ENCODE data around the gene DOP1B. TPM values are rescaled to one million over a fixed set of nuclear protein-coding genes. Genes with fewer than 3 reads are reported as not detected.
A peak's percentile ranks its signal among the peaks of the same experiment; 100 is the strongest.

DOP1B gene
- total RNA-seq, 1 donor from 2014 or later: 24.6 TPM

DNA sequence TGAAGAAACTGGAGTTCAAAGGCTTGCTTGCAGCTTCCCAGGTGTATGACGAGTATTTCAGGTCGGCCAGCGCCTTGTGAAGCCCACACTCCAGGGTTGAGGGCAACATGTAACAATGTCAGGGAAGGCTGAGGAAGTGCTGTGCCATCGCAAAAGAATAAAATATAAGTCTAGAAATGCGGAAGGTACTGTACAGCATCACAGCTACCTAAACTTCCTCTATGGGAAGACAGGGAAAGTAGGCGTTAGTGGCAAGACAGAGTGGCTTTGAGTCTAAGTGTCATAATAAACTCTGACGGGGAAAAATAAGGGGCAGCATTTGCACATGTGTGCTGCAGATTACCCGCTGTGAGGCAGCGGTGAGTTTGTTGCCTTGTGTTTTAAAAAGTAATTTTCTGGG, 28.9 kb downstream of the DOP1B start:
- intact Hi-C loops (cut with DNase I): no loop called here
- no peaks in the 10 kb centered on the region for H3K27me3 ChIP-seq (ENCODE audit: low read depth)

DNA sequence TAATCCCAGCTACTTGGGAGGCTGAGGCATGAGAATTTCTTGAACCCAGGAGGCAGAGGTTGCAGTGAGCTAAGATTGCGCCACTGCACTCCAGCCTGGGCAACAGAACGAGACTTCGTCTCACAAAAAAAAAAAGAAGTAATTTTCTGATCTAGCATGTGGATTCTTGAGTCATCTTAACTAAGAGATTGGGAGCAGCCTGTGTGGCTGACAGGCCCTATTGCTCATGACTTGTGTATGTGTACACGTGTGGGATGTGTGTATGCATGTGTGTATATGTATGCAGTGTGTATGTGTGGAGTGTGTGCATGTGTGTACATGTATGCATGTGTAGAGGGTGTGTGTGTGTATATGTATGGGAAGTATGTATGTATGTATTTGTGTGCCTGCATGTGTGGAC, 29.5 kb downstream of the DOP1B start:
- no peak for DNase-seq
- intact Hi-C loops (cut with DNase I): no loop called here
- Histone ChIP-seq H3K27me3 (ENCODE audit: low read depth) (no peaks in the 10 kb centered on the region), H3K9me3 (no peaks in the 10 kb centered on the region), H3K4me1 (peaks cover 19% of the 10 kb centered on the region), H3K27ac (no peak overlapping the region), H3K4me3 (no peak overlapping the region), H3K36me3 (no peaks in the 10 kb centered on the region)
- TF ChIP-seq, protein P1, sequence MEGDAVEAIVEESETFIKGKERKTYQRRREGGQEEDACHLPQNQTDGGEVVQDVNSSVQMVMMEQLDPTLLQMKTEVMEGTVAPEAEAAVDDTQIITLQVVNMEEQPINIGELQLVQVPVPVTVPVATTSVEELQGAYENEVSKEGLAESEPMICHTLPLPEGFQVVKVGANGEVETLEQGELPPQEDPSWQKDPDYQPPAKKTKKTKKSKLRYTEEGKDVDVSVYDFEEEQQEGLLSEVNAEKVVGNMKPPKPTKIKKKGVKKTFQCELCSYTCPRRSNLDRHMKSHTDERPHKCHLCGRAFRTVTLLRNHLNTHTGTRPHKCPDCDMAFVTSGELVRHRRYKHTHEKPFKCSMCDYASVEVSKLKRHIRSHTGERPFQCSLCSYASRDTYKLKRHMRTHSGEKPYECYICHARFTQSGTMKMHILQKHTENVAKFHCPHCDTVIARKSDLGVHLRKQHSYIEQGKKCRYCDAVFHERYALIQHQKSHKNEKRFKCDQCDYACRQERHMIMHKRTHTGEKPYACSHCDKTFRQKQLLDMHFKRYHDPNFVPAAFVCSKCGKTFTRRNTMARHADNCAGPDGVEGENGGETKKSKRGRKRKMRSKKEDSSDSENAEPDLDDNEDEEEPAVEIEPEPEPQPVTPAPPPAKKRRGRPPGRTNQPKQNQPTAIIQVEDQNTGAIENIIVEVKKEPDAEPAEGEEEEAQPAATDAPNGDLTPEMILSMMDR (IDR thresholded peaks at IDR 0.05): no peak
- ATAC-seq: no peak

More for the DNA sequence above, 28.9 kb downstream of the DOP1B start:
- Histone ChIP-seq H3K4me1 (peaks cover 19% of the 10 kb centered on the region), H3K36me3 (no peaks in the 10 kb centered on the region), H3K27ac (no peak overlapping the region), H3K4me3 (no peak overlapping the region), H3K9me3 (no peaks in the 10 kb centered on the region)
- TF ChIP-seq, protein P1 (IDR thresholded peaks at IDR 0.05): no peak
- DNase-seq: no peak
- ATAC-seq: no peak

DNA sequence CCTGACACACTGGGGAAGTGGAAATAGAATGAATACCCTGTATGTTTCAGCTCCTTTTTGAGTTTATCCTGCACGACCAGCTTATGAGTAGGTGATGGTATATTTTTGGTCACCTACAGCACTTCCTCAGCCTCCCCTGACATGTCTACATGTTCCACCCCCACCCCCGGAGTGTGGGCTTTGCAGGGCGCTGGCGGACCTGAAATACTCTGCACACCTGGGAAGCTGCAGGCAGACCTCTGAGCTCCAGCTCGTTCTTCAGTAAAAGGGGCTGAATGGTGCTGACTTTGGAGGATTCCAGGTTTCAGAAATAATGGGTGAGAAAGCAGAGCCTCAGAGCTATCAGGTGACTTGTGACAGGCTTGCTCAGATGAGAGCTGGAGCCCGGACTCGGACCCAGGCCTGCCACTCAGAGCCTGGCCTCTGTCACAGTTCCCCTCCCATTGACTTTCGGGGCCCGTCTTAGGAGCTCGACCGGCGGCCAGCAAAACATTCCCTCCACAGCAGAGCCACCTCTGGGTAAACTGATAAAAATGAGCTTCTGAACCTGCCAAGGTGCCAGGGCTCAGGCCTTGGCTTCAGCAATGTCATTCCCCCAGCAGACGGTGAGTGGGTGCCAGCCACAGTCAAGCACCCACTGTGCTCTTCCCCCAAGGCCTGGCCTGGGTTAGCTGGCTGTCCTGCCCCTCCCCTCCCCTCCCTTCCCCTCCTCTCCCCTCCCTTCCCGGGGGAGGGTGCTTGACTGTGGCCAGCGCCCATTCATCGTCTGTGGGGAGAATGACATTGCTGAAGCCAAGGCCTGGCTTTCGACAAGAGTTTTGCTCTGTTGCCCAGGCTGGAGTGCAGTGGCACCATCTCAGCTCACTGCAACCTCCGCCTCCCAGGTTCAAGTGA, 30.1 kb downstream of the DOP1B start:
- no peaks in the 10 kb centered on the region for H3K36me3 ChIP-seq
- DNase-seq (no peak), ATAC-seq (no peak)
- H3K27ac ChIP-seq: no peak overlapping the region
- no peaks in the 10 kb centered on the region for H3K9me3 ChIP-seq
- peaks cover 19% of the 10 kb centered on the region for H3K4me1 ChIP-seq
- TF ChIP-seq, protein P1 (IDR thresholded peaks at IDR 0.05): no peak
- no peak overlapping the region for H3K4me3 ChIP-seq
- H3K27me3 ChIP-seq (ENCODE audit: low read depth): no peaks in the 10 kb centered on the region
- intact Hi-C loops (cut with DNase I): no loop called here

DNA sequence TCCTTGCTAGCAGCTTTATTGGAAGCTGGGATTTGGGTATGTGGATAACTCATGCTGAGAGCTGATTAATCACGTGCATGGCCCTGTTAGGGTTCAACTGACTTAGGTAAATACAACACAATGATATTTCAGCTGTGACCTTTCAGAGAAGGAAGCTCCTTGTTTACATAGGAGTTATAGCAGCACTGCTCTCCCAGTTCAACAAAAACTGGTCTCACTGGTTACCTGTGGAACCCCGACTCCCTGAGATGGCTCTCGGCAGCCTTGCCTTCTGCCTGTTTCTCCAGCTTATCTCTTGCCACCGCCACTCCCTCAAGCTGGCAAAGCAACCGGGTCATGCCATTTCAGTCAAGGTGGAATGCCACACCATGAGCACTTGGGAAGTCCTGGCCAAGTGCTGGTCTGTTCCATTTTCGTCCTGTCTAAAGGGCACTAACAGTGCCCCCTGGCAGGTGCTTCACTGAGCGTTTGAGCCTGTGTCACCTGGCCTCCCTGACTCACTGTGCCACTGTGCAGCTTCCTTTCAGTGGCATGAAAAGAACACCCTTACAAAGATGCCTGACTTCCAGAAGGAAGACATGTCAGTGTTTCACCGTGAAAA, 31.6 kb downstream of the DOP1B start:
- H3K9me3 ChIP-seq: no peaks in the 10 kb centered on the region
- no peak overlapping the region for H3K4me3 ChIP-seq
- DNase-seq: peak; percentile 60
- TF ChIP-seq, protein P1 (IDR thresholded peaks at IDR 0.05): no peak
- intact Hi-C loops (cut with DNase I): no loop called here
- ATAC-seq: peak; percentile 86 to 88
- no peaks in the 10 kb centered on the region for H3K36me3 ChIP-seq
- H3K27ac ChIP-seq: peak overlapping the region; percentile 24
- no peaks in the 10 kb centered on the region for H3K27me3 ChIP-seq (ENCODE audit: low read depth)
- peaks cover 19% of the 10 kb centered on the region for H3K4me1 ChIP-seq

DNA sequence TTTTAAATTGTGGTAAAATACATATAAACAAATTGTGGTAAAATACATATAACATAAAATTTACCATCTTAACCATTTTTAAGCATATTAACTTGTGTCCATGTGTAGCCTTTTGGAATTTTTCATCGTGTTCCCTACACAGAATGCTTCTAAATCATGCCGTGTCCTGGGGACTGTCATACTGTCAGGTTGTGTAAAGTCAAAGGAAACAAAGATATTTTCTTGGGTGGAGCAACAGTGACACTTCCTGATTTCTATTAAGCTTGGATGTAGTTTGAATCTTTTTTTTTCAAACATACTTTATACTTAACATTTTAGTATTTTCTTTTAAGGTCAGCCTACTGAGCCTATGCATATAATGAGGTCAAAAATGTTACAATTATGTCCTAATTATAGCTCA, 32.3 kb downstream of the DOP1B start:
- no peak for DNase-seq
- H3K4me1 ChIP-seq: peaks cover 19% of the 10 kb centered on the region

More for the DNA sequence above, 32.3 kb downstream of the DOP1B start:
- Histone ChIP-seq H3K36me3 (no peaks in the 10 kb centered on the region), H3K4me3 (no peak overlapping the region), H3K27me3 (ENCODE audit: low read depth) (no peaks in the 10 kb centered on the region), H3K9me3 (no peaks in the 10 kb centered on the region), H3K27ac (no peak overlapping the region)
- TF ChIP-seq, protein P1 (IDR thresholded peaks at IDR 0.05): no peak
- intact Hi-C loops (cut with DNase I): no loop called here
- no peak for ATAC-seq

Measured in lower lobe of right lung (tissue), 2 donors.